DND-41 (cell line): ENCODE results near the gene S100A14.

Source experiments
- EZH2 ChIP-seq: IDR thresholded peaks from 3 replicates; pipeline ENCODE4 v1.6.1; 2012; ENCODE audit warnings: borderline replicate concordance, low read depth, mild to moderate bottlenecking, moderate library complexity, low read length, inconsistent platforms; ENCODE audit not compliant: severe bottlenecking
- TF ChIP-seq, protein P1 (sequence below): IDR thresholded peaks from 2 replicates; pipeline ENCODE4 v1.5.1; 2012; ENCODE audit warnings: borderline replicate concordance, low read length, moderate library complexity, mild to moderate bottlenecking; ENCODE audit not compliant: poor library complexity, severe bottlenecking; ENCODE audit errors: extremely low read depth

DNA sequence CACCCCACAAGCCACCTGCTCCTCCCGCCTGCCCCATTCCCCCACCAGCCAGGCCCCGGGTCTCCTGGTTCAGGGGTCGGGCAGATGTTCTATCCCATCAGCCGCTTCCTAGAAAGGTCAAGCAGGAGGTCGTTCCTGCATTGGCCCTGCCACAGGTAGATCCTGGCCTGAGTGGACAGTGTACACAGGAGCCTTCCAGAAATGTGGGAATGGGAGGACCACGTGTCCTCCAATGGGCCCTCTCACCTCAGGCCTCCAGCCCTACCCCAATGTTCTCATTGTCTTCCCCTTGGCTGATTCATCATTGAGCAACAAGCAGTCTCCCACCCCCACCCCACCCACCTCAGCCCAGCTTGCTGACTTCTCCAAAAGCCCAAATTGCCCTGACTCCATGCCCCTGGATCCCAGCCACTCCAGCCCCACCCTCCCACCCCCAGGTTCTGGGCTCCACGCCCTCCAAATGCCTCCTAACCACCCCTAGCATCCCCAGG lies 5.3 kb downstream of the S100A14 start:
- TF ChIP-seq, protein P1, sequence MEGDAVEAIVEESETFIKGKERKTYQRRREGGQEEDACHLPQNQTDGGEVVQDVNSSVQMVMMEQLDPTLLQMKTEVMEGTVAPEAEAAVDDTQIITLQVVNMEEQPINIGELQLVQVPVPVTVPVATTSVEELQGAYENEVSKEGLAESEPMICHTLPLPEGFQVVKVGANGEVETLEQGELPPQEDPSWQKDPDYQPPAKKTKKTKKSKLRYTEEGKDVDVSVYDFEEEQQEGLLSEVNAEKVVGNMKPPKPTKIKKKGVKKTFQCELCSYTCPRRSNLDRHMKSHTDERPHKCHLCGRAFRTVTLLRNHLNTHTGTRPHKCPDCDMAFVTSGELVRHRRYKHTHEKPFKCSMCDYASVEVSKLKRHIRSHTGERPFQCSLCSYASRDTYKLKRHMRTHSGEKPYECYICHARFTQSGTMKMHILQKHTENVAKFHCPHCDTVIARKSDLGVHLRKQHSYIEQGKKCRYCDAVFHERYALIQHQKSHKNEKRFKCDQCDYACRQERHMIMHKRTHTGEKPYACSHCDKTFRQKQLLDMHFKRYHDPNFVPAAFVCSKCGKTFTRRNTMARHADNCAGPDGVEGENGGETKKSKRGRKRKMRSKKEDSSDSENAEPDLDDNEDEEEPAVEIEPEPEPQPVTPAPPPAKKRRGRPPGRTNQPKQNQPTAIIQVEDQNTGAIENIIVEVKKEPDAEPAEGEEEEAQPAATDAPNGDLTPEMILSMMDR, result no peak
- no peak for TF ChIP-seq EZH2
